ENCODE results near the gene SPG11.
A peak's percentile ranks its signal among the peaks of the same experiment; 100 is the strongest.
"Not testable (repeated sequence)": the region's sequence is repeated elsewhere in the genome, so short reads cannot be mapped to it uniquely, and the experiment has no call there.

The SPG11 gene

GRCh38 chr15:44616974-44617373 is 46.5 kb downstream of the SPG11 start:
- FAIRE-seq = no peak

GRCh38 chr15:44606740-44607139 is 56.7 kb downstream of the SPG11 start:
- FAIRE-seq = no peak

DNA sequence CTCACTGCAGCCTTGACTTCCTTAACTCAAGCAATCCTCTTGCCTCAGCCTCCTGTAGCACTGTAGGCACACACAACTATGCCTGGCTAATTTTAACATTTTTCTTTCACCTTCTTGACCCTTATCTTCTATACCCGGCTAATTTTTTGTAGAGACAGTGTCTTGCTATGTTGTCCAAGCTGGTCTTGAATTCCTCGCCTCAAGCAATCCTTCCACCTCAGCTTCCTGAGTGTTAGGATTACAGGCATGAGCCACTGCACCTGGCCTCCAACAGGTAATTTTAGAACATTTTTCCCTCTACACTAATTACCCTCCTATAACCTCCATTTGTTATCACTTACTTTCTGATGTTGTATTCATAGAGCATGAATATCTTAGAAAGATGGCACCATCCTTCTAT is 60.3 kb downstream of the SPG11 start:
- FAIRE-seq = no peak

GRCh38 chr15:44598892-44599291 is 64.6 kb downstream of the SPG11 start:
- no peak for FAIRE-seq

DNA sequence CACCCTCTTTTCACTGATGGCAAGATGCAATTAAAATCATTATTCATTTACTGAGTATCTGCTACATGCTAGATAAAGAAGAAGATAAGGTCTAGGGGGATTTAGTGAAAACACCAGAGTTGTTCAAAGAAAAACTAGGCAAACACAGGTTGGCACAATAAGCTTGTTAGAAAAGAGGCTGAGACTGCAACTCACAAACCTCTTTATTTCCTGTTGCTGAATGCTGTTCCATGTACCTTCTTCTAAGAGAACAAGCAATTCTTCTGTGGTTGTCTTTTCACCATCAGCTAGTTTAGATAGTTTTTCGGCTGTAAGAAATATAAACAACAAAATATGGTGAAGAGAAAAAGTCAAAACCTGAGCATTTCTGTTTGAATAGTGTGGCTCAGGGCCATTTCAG is 65.4 kb downstream of the SPG11 start:
- no peak for FAIRE-seq

DNA sequence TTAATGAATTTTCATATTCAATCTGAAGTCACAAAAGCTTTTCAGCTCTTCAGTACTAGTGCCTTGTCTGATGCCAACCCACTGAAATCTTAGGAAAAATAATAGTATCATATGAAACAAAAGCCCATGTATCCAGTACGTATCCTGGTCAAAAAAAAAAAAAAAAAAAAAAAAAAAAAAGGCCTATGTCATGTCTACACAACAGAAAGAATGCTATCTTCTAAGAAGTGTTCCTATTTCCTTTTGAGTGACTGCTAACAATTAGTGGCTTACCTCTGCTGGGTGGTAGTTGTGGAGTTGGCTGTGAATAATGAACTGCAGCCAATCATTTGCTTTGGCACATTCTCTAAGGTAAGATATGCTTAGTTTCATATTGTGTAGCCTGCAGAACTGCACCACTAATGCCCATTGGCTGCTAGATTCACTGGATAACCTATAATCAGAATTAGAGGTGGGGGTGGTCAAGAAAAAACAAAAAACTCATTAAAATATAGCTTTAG is 66.9 kb downstream of the SPG11 start:
- FAIRE-seq = no peak

GRCh38 chr15:44595656-44596510 is 67.6 kb downstream of the SPG11 start:
- FAIRE-seq = no peak

- FAIRE-seq = no peak
Observed at GRCh38 chr15:44595246-44595645, 68.2 kb downstream of the SPG11 start.

- FAIRE-seq = peak; percentile 34
Observed at GRCh38 chr15:44593042-44593736, 70.3 kb downstream of the SPG11 start.

- no peak for FAIRE-seq
Observed at GRCh38 chr15:44591326-44591725, 72.1 kb downstream of the SPG11 start.

DNA sequence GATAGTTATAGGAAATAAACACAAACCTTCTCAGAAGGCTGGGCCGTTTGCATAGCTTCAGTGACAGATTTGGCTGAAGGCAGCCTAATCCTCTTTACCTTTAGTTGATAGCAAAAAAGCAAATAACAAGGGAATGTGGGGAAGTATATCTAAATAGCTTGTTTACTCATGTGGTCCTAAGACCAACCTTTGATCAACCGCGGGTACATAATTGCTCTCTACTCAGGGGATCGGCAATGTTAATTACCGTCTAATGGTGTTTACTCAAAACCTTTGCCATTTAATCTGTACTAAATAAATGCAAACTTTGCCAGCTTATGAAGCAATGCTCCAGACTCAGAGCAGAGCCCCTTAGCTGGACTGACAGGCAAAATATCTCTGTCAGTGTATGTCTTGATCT is 74.9 kb downstream of the SPG11 start:
- no peak for FAIRE-seq

DNA sequence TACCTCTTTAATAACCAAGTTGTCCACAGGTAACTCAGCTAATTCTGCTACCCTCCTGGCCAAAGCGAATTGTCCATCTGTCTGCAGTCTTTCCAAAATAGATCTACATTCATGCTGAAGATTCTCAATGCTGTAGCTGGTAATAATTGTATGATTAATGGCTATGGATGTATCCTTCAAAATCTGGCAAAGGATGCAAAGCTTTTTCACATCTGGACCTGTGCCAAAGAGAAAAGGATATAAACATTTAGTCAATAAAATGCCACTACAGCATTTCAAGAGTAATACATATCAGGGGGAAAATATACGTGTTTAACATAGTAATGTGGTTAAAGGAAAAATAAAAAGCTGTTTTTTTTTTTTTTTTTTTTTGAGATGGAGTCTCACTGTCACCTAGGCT is 77.8 kb downstream of the SPG11 start:
- FAIRE-seq = no peak

- no peak for FAIRE-seq
Observed at GRCh38 chr15:44584162-44584749, 79.2 kb downstream of the SPG11 start.

DNA sequence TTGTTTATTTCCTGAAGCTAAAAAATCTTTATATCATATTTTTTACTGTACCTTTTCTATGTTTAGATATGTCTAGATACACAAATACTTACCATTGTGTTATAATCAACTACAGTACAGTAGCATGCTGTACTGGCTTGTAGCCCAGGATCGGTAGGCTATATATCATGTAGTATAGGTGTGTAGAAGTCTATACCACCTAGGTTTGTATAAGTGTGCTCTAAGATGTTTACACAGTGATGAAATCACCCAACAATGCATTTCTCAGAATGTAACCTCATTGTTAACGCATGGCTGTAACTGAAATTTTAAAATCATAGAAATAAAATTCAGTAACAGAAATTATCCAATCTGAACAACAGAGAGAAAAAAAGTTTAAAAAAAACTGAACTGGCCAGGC is 83.4 kb downstream of the SPG11 start:
- FAIRE-seq = no peak

- no peak for FAIRE-seq
Observed at GRCh38 chr15:44574734-44575133, 88.7 kb downstream of the SPG11 start.

- no peak for FAIRE-seq
Observed at GRCh38 chr15:44573386-44573785, 90.1 kb downstream of the SPG11 start.

- FAIRE-seq = no peak
Observed at GRCh38 chr15:44570361-44570760, 93.1 kb downstream of the SPG11 start.

DNA sequence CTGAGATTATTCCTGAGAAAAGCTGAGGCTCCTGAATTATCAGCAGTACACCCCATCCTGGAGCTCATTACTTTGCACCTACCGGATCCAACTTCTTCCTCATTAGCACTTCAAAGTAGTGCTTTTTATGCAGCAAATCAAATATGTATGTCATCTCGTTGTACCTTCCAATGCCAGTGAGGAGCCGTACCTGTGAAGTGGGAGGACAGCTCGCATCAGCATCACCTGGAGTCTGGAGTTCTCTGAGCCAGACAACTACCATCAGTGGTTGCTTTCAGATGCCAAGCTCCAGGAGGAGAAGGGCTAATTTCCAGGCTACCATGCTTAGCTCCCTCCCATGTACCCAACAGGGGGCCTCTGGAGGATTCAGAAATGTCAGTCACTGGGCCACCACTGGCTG is 94.1 kb downstream of the SPG11 start:
- FAIRE-seq = no peak

DNA sequence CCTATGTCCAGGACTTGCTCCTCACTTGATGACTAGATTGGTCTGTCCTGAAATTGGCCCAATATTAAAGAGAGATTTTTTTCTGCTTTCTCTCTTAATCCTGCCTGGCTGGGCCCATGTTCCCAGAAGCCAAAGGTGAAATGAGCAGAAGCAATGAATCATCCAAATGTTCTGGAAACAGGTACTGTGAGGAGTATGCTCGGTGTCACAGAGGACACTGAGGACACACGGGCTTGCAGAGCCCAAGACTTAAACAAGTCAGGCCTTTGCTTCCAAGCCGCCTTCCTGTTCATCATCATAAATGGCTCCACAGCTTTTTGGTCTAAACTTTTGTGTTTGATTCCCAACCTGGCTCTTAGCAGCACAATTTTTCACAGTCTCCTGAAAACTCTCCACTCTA is 95.1 kb downstream of the SPG11 start:
- no peak for FAIRE-seq

DNA sequence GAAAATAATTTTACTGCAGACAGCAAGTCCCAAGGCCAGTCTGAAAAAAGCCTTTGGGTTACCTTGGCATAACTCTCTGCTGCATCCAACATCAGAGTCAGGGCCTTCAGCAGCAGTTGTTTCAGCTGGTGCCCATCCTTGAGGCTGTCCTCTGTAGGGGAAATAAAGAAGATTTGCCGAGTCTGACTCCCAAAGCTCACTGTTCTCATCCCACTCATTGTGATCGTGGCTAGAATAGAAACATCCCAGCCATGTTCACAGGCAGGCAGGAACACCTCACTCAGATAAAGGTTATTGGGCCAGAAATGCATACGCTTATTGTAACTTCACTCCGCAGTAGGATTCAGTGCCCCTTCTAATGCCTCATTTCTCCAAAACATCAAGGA is 97.3 kb downstream of the SPG11 start:
- FAIRE-seq = no peak

DNA sequence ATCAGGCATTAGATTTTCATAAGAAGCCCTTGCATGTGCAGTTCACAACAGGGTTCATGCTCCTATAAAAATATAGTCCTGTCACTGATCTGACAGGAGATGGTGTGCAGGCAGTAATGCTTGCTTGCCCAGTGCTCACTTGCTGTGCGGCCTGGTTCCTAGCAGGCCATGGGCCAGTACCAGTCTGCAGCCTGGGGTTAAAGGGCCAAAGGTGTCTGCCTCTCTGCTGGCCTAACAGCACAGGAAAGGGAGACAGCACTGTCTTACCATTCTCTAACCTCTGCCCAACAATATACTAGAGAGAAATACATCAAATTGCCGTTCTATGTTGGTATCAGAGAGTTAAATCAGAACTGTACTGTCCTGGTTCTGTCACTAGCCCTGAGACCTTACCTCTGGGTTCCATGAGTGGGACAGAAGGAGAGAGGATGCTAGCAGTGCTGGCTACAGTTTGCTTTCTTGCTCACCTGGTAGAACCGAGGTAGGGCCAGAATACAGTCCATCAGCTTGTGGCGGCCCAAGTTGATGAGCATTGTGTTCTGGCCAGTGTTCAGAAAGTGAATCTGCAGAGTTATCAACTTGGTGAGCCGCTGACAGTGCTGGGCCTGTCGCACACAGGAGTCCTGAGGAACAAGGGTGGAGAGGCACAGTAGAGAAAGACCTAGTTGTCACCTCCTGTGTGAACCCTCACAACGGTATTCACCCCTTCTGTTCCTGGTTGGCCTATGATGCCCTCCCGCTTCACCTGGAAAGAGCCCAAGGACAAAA is 97.9 kb downstream of the SPG11 start:
- FAIRE-seq = no peak

- FAIRE-seq = not testable (repeated sequence)
Observed at GRCh38 chr15:44560926-44561325, 102.5 kb downstream of the SPG11 start.

Measured in G401.6 (cell line).